PC-9 (cell line): ENCODE results near the gene MLXIP. TPM values are rescaled to one million over a fixed set of nuclear protein-coding genes. Genes with fewer than 3 reads are reported as not detected.
"Not testable (repeated sequence)": the region's sequence is repeated elsewhere in the genome, so short reads cannot be mapped to it uniquely, and the experiment has no call there.

ENCODE experiments used
- BruUV-seq: library from RNA; stranded (reverse); fragments of 400-500 nt; replicated peaks from 2 replicates; lab custom pipeline; 2021; lab: Mats Ljungman, UMichigan
- CTCF ChIA-PET: fragments of 300-600 bp; sonication (Branson Sonifier 250); formaldehyde crosslinking; loops from one replicate; lab custom pipeline; 2022; ENCODE audit warnings: antibody characterized with exemption; lab: Charles Lee
- POLR2A ChIA-PET: fragments of 300-600 bp; sonication (Branson Sonifier 250); formaldehyde crosslinking; loops from one replicate; lab custom pipeline; 2022; ENCODE audit warnings: antibody characterized with exemption; ENCODE audit not compliant: unreplicated experiment; lab: Charles Lee
- DNase-seq, 2 experiments: peaks; one replicate each; pipeline versions ENCODE4 v3.0.0 to v3.0.0-alpha.2; 2015 to 2022; ENCODE audit warnings: mixed read lengths in 1 of 2
- H2AFZ ChIP-seq: fragments of 200-600 bp; sonication (generic); 2 replicates; pipeline ENCODE4 v1.8.1; 2017; ENCODE audit warnings: antibody characterized with exemption
- H3F3A ChIP-seq: fragments of 200-600 bp; sonication (generic); 2 replicates; pipeline ENCODE4 v1.8.1; 2017; ENCODE audit warnings: antibody characterized with exemption, mild to moderate bottlenecking, low read depth; ENCODE audit not compliant: insufficient read depth
- H3K27ac ChIP-seq: fragments of 200-600 bp; sonication (generic); 2 replicates; pipeline ENCODE4 v1.6.1; 2016; ENCODE audit warnings: mixed run types
- H3K27me3 ChIP-seq: fragments of 200-600 bp; sonication (generic); 2 replicates; pipeline ENCODE4 v1.6.1; 2016; ENCODE audit warnings: low read depth, mixed run types; ENCODE audit not compliant: insufficient read depth
- H3K36me3 ChIP-seq: fragments of 200-600 bp; sonication (generic); 2 replicates; pipeline ENCODE4 v1.6.1; 2016; ENCODE audit warnings: low read depth, mixed run types
- H3K4me1 ChIP-seq: fragments of 200-600 bp; sonication (generic); replicated peaks from 2 replicates; pipeline ENCODE4 v1.6.1; 2016; ENCODE audit warnings: mixed run types; ENCODE audit not compliant: insufficient read depth
- H3K4me2 ChIP-seq: fragments of 200-600 bp; sonication (generic); 2 replicates; pipeline ENCODE4 v1.6.1; 2017; ENCODE audit warnings: mixed run types
- H3K4me3 ChIP-seq: fragments of 200-600 bp; sonication (generic); 2 replicates; pipeline ENCODE4 v1.6.1; 2016; ENCODE audit warnings: mixed run types
- H3K79me2 ChIP-seq: fragments of 200-600 bp; sonication (generic); 2 replicates; pipeline ENCODE4 v1.6.1; 2017; ENCODE audit warnings: low read depth, mixed run types
- H3K9me2 ChIP-seq: fragments of 200-600 bp; sonication (generic); 2 replicates; pipeline ENCODE4 v1.8.1; 2017; ENCODE audit warnings: mild to moderate bottlenecking; ENCODE audit not compliant: insufficient read depth
- H3K9me3 ChIP-seq: fragments of 200-600 bp; sonication (generic); 2 replicates; pipeline ENCODE4 v1.8.1; 2016; ENCODE audit warnings: low read depth; ENCODE audit not compliant: insufficient read depth
- H4K20me1 ChIP-seq: fragments of 200-600 bp; sonication (generic); 2 replicates; pipeline ENCODE4 v1.8.1; 2017; ENCODE audit not compliant: insufficient read depth
- EZH2 ChIP-seq: fragments of 200-600 bp; sonication (generic); IDR thresholded peaks from 2 replicates; pipeline ENCODE4 v1.8.0; 2017; ENCODE audit warnings: antibody characterized with exemption, low read depth
- intact Hi-C: fragments of 100-400 bp; cut with micrococcal nuclease; formaldehyde crosslinking; loops from one replicate; pipeline ENCODE4 v1.10.0; 2022; ENCODE audit not compliant: unreplicated experiment
- total RNA-seq: library from RNA; stranded (reverse); gene quantifications from 2 replicates; pipeline ENCODE4 v1.2.3, GENCODE V29; 2021
- TF ChIP-seq, protein P1 (sequence below): fragments of 200-600 bp; sonication (generic); conservative IDR thresholded peaks from 2 replicates; pipeline ENCODE4 v1.6.1; 2017; ENCODE audit warnings: mixed run types, antibody characterized with exemption, mild to moderate bottlenecking, moderate library complexity

Gene MLXIP
- total RNA-seq, 1 experiment from 2014 or later: 83.3 TPM

DNA sequence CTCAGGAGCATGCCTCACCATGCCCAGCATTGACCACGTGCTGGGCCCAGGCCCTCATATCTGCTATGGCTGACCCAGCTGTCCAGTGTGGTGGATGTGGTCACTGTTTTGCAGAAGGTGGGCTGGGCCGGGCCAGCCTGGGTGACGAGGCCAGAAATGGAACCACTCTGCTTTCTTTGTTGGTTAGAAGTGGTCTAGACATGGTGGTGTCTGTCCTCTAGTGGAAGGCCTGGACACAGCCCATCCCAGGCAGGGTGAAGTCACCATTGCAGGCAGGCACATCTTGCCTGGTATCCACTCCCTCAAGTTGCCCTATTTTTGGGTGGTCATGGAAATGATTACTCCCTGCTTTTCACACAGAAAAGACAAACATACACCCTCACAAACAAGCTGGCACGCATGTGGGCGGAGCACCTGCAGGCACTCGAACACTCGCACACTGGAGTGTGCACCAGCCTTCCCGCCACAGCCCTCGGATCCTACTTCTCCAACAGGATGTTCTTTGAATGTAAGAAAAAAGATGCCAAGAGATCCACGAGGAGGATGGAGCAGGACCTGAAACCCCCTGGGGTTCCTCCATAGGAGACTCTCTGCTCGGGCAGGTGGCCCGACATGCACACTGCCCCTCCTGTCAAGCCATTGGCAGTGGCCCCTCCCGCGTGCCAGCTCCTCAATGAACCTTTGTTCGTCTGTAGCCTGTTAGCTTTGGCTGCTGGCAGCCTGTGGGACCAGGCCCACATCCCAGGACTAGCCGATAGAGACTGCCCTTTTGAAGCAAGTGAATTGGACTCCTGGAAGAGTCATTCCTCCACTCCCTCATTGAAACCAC, 38.4 kb downstream of the MLXIP start:
- Histone ChIP-seq H2AFZ (no peak overlapping the region), H3K4me2 (no peak overlapping the region), H3K9me2 (no peaks in the 10 kb centered on the region), H3K36me3 (no peaks in the 10 kb centered on the region), H4K20me1 (peaks cover 6% of the 10 kb centered on the region; the same call in 1 of the 2 replicates), H3K9me3 (no peaks in the 10 kb centered on the region), H3F3A (peaks cover 2% of the 10 kb centered on the region; the same call in 1 of the 2 replicates), H3K27ac (no peak overlapping the region), H3K4me3 (no peak overlapping the region), H3K27me3 (no peaks in the 10 kb centered on the region), H3K79me2 (peaks cover 29% of the 10 kb centered on the region), H3K4me1 (peaks cover 8% of the 10 kb centered on the region)
- intact Hi-C loops: no loop called here
- ChIA-PET POLR2A (no interaction called here), CTCF (interaction anchor here (0.6 kb wide), 1 partner anchor 8 kb away, joined by 4 read pairs; no protein-coding TSS in a partner anchor)
- TF ChIP-seq, protein P1, sequence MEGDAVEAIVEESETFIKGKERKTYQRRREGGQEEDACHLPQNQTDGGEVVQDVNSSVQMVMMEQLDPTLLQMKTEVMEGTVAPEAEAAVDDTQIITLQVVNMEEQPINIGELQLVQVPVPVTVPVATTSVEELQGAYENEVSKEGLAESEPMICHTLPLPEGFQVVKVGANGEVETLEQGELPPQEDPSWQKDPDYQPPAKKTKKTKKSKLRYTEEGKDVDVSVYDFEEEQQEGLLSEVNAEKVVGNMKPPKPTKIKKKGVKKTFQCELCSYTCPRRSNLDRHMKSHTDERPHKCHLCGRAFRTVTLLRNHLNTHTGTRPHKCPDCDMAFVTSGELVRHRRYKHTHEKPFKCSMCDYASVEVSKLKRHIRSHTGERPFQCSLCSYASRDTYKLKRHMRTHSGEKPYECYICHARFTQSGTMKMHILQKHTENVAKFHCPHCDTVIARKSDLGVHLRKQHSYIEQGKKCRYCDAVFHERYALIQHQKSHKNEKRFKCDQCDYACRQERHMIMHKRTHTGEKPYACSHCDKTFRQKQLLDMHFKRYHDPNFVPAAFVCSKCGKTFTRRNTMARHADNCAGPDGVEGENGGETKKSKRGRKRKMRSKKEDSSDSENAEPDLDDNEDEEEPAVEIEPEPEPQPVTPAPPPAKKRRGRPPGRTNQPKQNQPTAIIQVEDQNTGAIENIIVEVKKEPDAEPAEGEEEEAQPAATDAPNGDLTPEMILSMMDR: no peak
- TF ChIP-seq EZH2: no peak
- no peak for DNase-seq
- BruUV-seq: no TSS peak

DNA sequence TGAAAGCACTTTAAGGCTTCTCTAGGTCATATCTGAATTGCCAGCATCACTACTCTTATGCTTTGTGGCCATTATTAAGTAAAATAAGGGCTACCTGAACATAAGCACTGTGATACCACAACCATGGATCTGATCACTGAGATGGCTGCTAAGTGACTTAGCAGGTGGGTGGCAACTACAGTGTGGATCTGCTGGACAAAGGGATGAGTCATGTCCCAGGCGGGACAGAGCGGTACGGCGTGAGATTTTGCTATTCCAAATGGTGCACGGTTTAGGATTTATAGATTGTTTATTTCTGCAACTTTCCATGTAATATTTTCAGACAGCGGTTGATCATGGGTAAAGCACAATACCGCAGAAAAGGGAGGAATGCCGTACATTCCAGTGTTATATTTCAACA, 39.4 kb downstream of the MLXIP start:
- H3K4me2 ChIP-seq: no peak overlapping the region
- no peaks in the 10 kb centered on the region for H4K20me1 ChIP-seq
- POLR2A ChIA-PET: no interaction called here
- CTCF ChIA-PET: no interaction called here
- no peaks in the 10 kb centered on the region for H3K27me3 ChIP-seq
- H3K4me1 ChIP-seq: peaks cover 5% of the 10 kb centered on the region; the same call in 1 of the 2 replicates
- no peak overlapping the region for H3K27ac ChIP-seq
- H3K9me3 ChIP-seq: no peaks in the 10 kb centered on the region
- no peak overlapping the region for H3K4me3 ChIP-seq
- no TSS peak for BruUV-seq
- H3K9me2 ChIP-seq: no peaks in the 10 kb centered on the region
- H2AFZ ChIP-seq: no peak overlapping the region
- intact Hi-C loops: no loop called here
- H3K36me3 ChIP-seq: no peaks in the 10 kb centered on the region
- H3K79me2 ChIP-seq: peaks cover 19% of the 10 kb centered on the region; the same call in 1 of the 2 replicates
- H3F3A ChIP-seq: peaks cover 8% of the 10 kb centered on the region; the same call in 1 of the 2 replicates
- no peak for TF ChIP-seq EZH2
- TF ChIP-seq, protein P1: no peak
- DNase-seq: no peak

DNA sequence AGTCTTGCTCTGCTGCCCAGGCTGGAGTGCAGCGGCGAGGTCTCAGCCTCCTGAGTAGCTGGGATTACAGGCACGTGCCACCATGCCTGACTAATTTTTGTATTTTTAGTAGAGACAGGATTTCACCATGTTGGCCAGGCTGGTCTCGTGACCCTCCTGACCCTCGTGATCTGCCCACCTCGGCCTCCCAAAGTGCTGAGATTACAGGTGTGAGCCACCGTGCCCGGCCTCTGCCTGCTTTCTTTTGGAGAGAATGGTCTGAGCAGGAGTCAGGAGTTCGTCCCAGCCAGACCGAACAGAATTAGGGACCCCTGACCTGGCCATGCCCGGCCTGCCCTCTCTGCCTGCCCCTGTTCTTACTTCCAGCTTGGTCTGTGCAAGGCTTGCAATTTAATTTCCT, 42.8 kb downstream of the MLXIP start:
- H3K36me3 ChIP-seq, H3K9me3 ChIP-seq, CTCF ChIA-PET, H3K4me2 ChIP-seq, H3F3A ChIP-seq, H2AFZ ChIP-seq, H3K4me1 ChIP-seq, H3K27ac ChIP-seq, H4K20me1 ChIP-seq, H3K9me2 ChIP-seq, H3K4me3 ChIP-seq, DNase-seq, BruUV-seq, H3K27me3 ChIP-seq, POLR2A ChIA-PET: not testable (repeated sequence)
- peaks cover 32% of the 10 kb centered on the region for H3K79me2 ChIP-seq
- intact Hi-C loops: loop anchor here (10.0 kb wide), 1 partner anchor 197 kb away; no protein-coding TSS in a partner anchor
